Type B pancreatic cell (in vitro differentiated cells): Measurements from ENCODE around the gene RPP25L. TPM values are rescaled to one million over a fixed set of nuclear protein-coding genes. Genes with fewer than 3 reads are reported as not detected.

Source experiments
- DNase-seq: peaks from one replicate; pipeline ENCODE4 v3.0.0; 2021; ENCODE audit warnings: mixed read lengths; ENCODE audit not compliant: unreplicated experiment; ENCODE audit errors: extremely low spot score
- H3K27ac Mint-ChIP-seq: 2 replicates; pipeline ENCODE4 v1.8.0; 2021; ENCODE audit warnings: mild to moderate bottlenecking, mixed read lengths
- H3K27me3 Mint-ChIP-seq: 2 replicates; pipeline ENCODE4 v1.8.0; 2021; ENCODE audit warnings: mixed read lengths
- H3K36me3 Mint-ChIP-seq: 2 replicates; pipeline ENCODE4 v1.8.0; 2021; ENCODE audit warnings: mixed read lengths
- H3K4me1 Mint-ChIP-seq: one replicate; pipeline ENCODE4 v1.8.0; 2021; ENCODE audit warnings: mixed read lengths; ENCODE audit not compliant: unreplicated experiment
- H3K4me3 Mint-ChIP-seq: 2 replicates; pipeline ENCODE4 v1.8.0; 2021; ENCODE audit warnings: mild to moderate bottlenecking, mixed read lengths
- H3K9me3 Mint-ChIP-seq: 2 replicates; pipeline ENCODE4 v1.8.0; 2021; ENCODE audit warnings: mixed read lengths
- total RNA-seq: library from RNA; stranded (reverse); gene quantifications from 2 replicates; pipeline ENCODE4 v1.2.1, GENCODE V29; 2021; ENCODE audit warnings: low replicate concordance
- TF ChIP-seq, protein P1 (sequence below): fragments of 200-600 bp; sonication (generic); conservative IDR thresholded peaks from 2 replicates; pipeline ENCODE4 v1.5.0; 2021; ENCODE audit warnings: antibody characterized with exemption, mild to moderate bottlenecking

RPP25L gene
- total RNA-seq, 1 donor from 2014 or later: 31.8 TPM

- peaks cover 16% of the 10 kb centered on the region for H3K27me3 Mint-ChIP-seq
- TF ChIP-seq, protein P1, sequence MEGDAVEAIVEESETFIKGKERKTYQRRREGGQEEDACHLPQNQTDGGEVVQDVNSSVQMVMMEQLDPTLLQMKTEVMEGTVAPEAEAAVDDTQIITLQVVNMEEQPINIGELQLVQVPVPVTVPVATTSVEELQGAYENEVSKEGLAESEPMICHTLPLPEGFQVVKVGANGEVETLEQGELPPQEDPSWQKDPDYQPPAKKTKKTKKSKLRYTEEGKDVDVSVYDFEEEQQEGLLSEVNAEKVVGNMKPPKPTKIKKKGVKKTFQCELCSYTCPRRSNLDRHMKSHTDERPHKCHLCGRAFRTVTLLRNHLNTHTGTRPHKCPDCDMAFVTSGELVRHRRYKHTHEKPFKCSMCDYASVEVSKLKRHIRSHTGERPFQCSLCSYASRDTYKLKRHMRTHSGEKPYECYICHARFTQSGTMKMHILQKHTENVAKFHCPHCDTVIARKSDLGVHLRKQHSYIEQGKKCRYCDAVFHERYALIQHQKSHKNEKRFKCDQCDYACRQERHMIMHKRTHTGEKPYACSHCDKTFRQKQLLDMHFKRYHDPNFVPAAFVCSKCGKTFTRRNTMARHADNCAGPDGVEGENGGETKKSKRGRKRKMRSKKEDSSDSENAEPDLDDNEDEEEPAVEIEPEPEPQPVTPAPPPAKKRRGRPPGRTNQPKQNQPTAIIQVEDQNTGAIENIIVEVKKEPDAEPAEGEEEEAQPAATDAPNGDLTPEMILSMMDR: no peak
- no peak for DNase-seq
- no peaks in the 10 kb centered on the region for H3K36me3 Mint-ChIP-seq
- H3K27ac Mint-ChIP-seq: no peak overlapping the region
- H3K9me3 Mint-ChIP-seq: no peaks in the 10 kb centered on the region
- no peak overlapping the region for H3K4me3 Mint-ChIP-seq
- peaks cover 11% of the 10 kb centered on the region for H3K4me1 Mint-ChIP-seq
Observed at GRCh38 chr9:34606190-34606589, 5.7 kb downstream of the RPP25L start.

DNA sequence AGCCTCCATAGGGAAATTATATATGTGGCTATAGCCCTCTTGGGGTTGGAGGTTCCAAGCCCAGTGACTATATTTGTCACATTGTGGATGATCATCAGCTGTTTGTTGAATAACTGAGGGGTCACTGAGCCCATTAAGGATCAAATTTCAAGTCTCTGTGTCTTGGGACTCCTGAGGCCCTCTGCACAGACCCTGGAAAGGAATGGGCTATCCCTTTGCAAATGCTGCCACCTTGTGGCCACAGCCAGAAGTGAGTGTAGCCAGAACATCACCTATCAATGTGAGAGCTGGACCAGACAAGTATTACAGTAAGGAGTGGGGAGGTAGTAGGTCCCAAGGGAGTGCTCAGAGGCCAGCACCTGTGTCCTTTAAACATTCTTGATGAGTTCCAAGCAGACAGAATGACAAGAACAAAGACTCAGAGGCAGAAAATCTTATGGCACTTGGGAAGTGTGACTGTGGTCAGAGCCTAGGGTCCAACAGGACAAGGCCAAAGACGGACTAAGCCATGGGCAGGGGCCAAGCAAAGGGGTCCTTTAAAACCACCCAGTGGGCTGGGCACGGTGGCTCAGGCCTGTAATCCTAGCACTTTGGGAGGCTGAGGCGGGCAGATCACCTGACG, 8.2 kb downstream of the RPP25L start:
- no peak overlapping the region for H3K27ac Mint-ChIP-seq
- no peaks in the 10 kb centered on the region for H3K36me3 Mint-ChIP-seq
- peaks cover 4% of the 10 kb centered on the region for H3K4me1 Mint-ChIP-seq
- H3K4me3 Mint-ChIP-seq: no peak overlapping the region
- no peaks in the 10 kb centered on the region for H3K9me3 Mint-ChIP-seq
- DNase-seq: peak; percentile 90
- H3K27me3 Mint-ChIP-seq: peaks cover 21% of the 10 kb centered on the region
- TF ChIP-seq, protein P1: peak; percentile 97

DNA sequence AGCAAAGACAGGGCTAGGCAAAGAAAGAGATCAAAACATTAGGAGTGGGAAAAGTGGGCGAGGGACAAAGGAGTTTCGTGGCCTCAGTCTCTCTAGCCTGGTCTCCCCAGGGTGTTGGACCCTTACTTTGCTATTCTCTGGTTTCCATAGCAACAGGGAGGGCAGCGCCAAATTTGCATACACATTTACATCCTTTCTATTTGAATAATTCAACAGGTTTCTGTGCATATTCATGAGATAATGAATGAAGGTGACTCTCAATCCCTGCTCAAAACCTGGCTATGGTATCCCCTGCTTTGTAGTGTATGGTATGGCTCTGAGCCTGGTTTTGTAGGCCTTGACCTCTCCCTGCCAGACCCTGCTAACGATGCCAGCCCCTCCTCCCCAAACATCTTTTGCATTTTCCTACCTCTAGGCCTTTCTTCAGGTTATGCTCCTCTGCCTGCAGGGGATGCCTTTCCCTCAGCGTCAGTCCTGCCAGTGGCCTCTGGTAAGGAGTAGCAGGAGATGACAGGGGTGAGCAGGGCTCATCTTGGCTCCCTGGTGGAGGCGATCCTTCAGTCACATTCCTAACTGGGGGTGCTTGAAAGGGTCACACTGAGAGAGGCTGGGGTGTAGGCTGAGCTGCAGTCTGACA, 9.8 kb downstream of the RPP25L start:
- no peak overlapping the region for H3K27ac Mint-ChIP-seq
- H3K27me3 Mint-ChIP-seq: peaks cover 28% of the 10 kb centered on the region
- H3K4me1 Mint-ChIP-seq: peaks cover 10% of the 10 kb centered on the region
- no peaks in the 10 kb centered on the region for H3K9me3 Mint-ChIP-seq
- no peak for DNase-seq
- no peaks in the 10 kb centered on the region for H3K36me3 Mint-ChIP-seq
- H3K4me3 Mint-ChIP-seq: no peak overlapping the region
- TF ChIP-seq, protein P1: no peak

- H3K4me1 Mint-ChIP-seq: peaks cover 10% of the 10 kb centered on the region
- no peaks in the 10 kb centered on the region for H3K36me3 Mint-ChIP-seq
- no peak overlapping the region for H3K4me3 Mint-ChIP-seq
- H3K27me3 Mint-ChIP-seq: peaks cover 36% of the 10 kb centered on the region
- H3K9me3 Mint-ChIP-seq: no peaks in the 10 kb centered on the region
- TF ChIP-seq, protein P1: no peak
- H3K27ac Mint-ChIP-seq: no peak overlapping the region
- DNase-seq: no peak
Observed at GRCh38 chr9:34600908-34601307, 11.0 kb downstream of the RPP25L start.

- DNase-seq: no peak
- peaks cover 10% of the 10 kb centered on the region for H3K4me1 Mint-ChIP-seq
- H3K27me3 Mint-ChIP-seq: peaks cover 37% of the 10 kb centered on the region
- no peak overlapping the region for H3K27ac Mint-ChIP-seq
- TF ChIP-seq, protein P1: no peak
- H3K4me3 Mint-ChIP-seq: no peak overlapping the region
- no peaks in the 10 kb centered on the region for H3K9me3 Mint-ChIP-seq
- H3K36me3 Mint-ChIP-seq: no peaks in the 10 kb centered on the region
Observed at GRCh38 chr9:34599546-34599945, 12.4 kb downstream of the RPP25L start.
